ENCODE measurements around the gene LSM7. TPM values are rescaled to one million over a fixed set of nuclear protein-coding genes. Genes with fewer than 3 reads are reported as not detected.

LSM7 gene
- total RNA-seq, 4 donors from 2014 or later, result 51.8 to 186 (median 142) TPM

DNA sequence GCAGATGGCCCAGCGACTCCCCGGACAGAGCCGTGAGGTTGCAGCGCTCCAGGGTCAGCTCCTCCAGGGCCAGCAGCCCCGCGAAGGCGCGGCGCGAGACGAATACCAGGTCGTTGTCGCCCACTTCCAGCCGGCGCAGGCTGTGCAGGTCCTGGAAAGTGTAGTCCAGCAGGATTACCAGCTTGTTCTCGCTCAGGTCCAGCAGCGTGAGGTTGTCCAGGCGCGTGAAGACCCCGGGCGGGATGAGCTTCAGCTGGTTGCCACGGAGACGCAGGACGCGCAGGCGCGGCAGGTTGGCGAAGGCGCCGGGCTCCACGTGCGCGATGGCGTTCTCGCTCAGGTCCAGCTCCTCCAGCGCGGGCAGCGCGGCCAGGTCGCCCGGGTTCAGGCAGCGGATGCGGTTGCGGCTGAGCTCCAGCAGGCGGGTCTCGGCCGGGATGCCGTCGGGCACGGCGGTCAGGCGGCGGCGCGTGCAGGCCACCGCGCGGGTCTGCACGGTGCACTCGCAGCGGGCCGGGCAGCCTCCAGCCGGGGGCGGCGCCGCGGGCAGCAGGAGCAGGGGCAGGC, 37.1 kb downstream of the LSM7 start:
- Histone ChIP-seq H3K9me3 (no peaks in the 10 kb centered on the region), H3K4me3 (no peak overlapping the region), H3K27ac (no peak overlapping the region), H3K4me1 (peaks cover 0 to 30% of the 10 kb centered on the region in 2 donors), H3K36me3 (no peaks in the 10 kb centered on the region), H3K27me3 (peaks cover 6 to 11% of the 10 kb centered on the region in 2 donors)
- TF ChIP-seq, protein P1, sequence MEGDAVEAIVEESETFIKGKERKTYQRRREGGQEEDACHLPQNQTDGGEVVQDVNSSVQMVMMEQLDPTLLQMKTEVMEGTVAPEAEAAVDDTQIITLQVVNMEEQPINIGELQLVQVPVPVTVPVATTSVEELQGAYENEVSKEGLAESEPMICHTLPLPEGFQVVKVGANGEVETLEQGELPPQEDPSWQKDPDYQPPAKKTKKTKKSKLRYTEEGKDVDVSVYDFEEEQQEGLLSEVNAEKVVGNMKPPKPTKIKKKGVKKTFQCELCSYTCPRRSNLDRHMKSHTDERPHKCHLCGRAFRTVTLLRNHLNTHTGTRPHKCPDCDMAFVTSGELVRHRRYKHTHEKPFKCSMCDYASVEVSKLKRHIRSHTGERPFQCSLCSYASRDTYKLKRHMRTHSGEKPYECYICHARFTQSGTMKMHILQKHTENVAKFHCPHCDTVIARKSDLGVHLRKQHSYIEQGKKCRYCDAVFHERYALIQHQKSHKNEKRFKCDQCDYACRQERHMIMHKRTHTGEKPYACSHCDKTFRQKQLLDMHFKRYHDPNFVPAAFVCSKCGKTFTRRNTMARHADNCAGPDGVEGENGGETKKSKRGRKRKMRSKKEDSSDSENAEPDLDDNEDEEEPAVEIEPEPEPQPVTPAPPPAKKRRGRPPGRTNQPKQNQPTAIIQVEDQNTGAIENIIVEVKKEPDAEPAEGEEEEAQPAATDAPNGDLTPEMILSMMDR (IDR thresholded peaks at IDR 0.05), result no peak
- no peak for TF ChIP-seq POLR2A (IDR thresholded peaks at IDR 0.05)
- DNase-seq, result no peak
- intact Hi-C loops (cut with DNase I; ENCODE audit: low total_unique reads), result no loop called here

DNA sequence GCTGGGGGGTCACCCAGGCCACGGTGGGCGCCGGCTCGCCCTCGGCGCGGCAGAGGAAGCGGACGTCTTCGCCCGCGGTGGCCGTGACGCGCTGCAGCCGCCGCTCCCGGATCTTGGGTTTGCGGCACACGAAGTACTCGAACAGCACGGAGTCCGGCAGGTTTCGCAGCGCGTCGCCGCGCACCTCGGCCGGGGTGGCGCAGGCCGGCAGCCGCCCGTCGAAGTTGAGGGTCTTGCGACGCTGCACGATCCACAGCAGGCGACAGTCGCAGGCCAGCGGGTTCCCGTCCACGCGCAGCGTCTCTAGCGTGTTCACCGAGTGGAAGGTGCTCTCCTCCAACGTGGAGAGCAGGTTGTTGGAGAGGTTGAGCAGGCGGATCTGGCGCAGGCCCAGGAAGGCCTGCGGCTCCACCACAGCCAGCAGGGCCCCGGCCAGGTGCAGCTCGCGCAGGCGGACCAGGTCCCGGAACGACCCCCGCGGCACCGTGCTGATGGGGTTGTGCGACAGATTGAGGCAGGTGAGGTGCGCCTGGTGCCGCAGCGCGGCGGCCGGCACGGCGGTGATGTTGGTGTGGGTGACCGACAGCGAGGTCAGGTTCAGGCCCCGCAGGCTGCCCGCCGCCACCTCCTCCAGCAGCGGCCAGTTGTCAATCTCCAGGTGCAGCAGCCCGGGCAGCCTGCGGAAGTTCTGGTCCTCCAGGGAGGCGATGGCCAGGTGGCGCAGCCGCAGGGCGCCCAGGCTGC, 37.8 kb downstream of the LSM7 start:
- Histone ChIP-seq H3K4me3 (no peak overlapping the region), H3K36me3 (no peaks in the 10 kb centered on the region), H3K4me1 (peaks cover 0 to 30% of the 10 kb centered on the region in 2 donors), H3K9me3 (no peaks in the 10 kb centered on the region), H3K27me3 (peaks cover 6 to 11% of the 10 kb centered on the region in 2 donors), H3K27ac (no peak overlapping the region)
- no peak for DNase-seq
- TF ChIP-seq POLR2A (IDR thresholded peaks at IDR 0.05), result no peak
- TF ChIP-seq, protein P1 (IDR thresholded peaks at IDR 0.05), result no peak
- intact Hi-C loops (cut with DNase I; ENCODE audit: low total_unique reads), result no loop called here

DNA sequence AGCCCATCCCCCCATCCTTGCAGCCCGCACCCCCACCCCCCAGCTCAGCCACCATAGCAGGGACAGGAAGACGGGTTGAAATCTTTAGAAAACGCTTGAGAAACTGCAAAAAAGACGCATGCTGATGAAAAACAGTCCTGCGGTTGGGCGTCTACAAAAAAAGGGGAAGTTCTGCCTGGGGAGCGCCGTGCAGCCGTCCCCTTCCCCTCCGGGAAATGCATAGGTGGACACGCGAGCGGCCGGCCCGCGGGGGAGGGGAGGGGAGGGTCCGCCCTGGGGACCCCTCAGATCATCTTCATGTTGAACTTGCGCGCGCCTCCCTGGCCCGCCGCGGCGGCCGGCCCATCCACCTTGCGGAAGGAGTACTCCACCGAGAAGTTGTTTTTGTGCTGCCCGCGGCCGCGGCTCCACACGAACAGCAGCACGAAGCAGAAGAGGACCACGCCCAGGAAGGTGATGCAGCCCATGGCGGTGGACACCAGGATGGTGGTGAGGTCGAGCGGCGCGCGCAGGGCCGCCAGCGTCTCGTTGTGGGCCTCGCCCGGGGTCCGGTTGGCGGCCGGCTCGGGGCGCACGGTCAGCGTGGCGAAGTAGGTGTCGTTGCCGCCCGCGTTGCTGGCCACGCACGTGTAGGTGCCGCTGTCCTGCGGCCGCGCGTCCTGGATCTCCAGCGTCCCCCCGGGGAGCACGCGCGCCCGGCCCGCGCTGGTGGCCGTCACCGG, 38.5 kb downstream of the LSM7 start:
- Histone ChIP-seq H3K27ac (no peak overlapping the region), H3K27me3 (peaks cover 6 to 11% of the 10 kb centered on the region in 2 donors), H3K4me1 (peaks cover 0 to 24% of the 10 kb centered on the region in 2 donors), H3K4me3 (no peak overlapping the region), H3K36me3 (no peaks in the 10 kb centered on the region), H3K9me3 (no peaks in the 10 kb centered on the region)
- TF ChIP-seq POLR2A (IDR thresholded peaks at IDR 0.05), result no peak
- TF ChIP-seq, protein P1 (IDR thresholded peaks at IDR 0.05), result no peak
- intact Hi-C loops (cut with DNase I; ENCODE audit: low total_unique reads), result no loop called here
- no peak for DNase-seq

DNA sequence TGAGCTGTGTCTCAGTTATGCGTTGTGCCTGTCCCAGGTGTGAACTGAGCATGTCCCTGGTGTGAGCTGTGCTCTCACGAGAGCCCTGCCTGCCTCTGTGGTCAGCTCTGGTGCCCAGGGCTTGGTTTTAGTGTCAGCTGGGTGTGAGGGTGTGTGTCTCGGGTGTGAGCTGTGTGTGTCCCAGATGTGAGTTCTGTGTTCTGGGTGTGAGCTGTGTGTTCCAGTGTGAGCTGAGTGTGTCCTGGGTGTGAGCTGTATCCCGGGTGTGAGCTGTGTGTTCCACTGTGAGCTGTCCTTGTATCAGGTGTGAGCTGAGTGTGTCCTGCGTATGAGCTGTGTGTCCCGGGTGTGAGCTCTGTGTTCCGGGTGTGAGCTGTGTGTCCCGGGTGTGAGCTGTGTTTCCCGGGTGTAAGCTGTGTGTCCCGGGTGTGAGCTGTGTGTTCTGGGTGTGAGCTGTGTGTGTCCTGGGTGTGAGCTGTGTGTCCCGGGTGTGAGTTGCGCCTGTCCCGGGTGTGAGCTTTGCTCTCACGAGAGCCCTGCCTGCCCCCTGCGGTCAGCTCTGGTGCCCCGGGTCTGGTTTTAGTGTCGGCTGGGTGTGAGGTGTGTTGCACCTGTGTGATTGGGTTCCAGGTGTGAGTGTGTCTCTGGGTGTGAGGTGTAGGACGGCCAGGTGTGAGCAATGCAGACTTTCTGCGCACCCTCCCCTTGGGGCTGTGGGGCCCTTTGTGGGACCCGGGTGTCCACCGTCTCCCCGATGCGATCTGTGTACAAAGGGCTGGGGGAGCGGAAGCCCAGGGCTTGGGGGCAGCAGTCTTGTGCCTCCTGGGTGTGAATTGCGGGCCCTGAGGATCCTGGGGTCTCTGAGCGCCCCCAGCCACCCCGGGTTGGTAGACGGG, 39.3 kb downstream of the LSM7 start:
- no peak for DNase-seq
- TF ChIP-seq, protein P1 (IDR thresholded peaks at IDR 0.05), result no peak
- TF ChIP-seq POLR2A (IDR thresholded peaks at IDR 0.05), result no peak
- intact Hi-C loops (cut with DNase I; ENCODE audit: low total_unique reads), result no loop called here
- Histone ChIP-seq H3K36me3 (no peaks in the 10 kb centered on the region), H3K4me3 (no peak overlapping the region), H3K9me3 (no peaks in the 10 kb centered on the region), H3K27ac (no peak overlapping the region), H3K27me3 (peaks cover 6 to 11% of the 10 kb centered on the region in 2 donors), H3K4me1 (peaks cover 0 to 16% of the 10 kb centered on the region in 2 donors)

Measured in uterus (tissue), 4 donors.